GM18951 (cell line): ENCODE results near the gene ZNF276.
"Not testable (repeated sequence)": the region's sequence is repeated elsewhere in the genome, so short reads cannot be mapped to it uniquely, and the experiment has no call there.

Source experiments
- POLR2A ChIP-seq: IDR thresholded peaks from 4 replicates; pipeline ENCODE4 v1.6.1; 2011; ENCODE audit warnings: mild to moderate bottlenecking; ENCODE audit not compliant: insufficient read length, insufficient read depth; ENCODE audit errors: extremely low read depth
- in situ Hi-C: fragments of 300-500 bp; cut with MboI; formaldehyde crosslinking; loops from one replicate; pipeline ENCODE4 v1.12.0; 2022; ENCODE audit warnings: low sequenced_read_pairs, mixed read lengths, inconsistent platforms; ENCODE audit not compliant: unreplicated experiment

Gene ZNF276

GRCh38 chr16:89720813-89721545 lies at the start of gene ZNF276, which contains the start of gene VPS9D1:
Gene ZNF276 (plus strand): TSS chr16:89721537. CDS start chr16:89721641, 104 bp downstream.
Gene VPS9D1 (minus strand): TSS chr16:89720898. CDS start chr16:89720861, 37 bp downstream.
- in situ Hi-C loops: no loop called here
- peak; percentile 57 for TF ChIP-seq POLR2A

- in situ Hi-C loops: not testable (repeated sequence)
Measured at GRCh38 chr16:89671565-89671964, 49.8 kb upstream of the ZNF276 start.

- in situ Hi-C loops: no loop called here
Measured at GRCh38 chr16:89672177-89672941, 49.0 kb upstream of the ZNF276 start.

GRCh38 chr16:89678258-89678657 lies 43.1 kb upstream of the ZNF276 start:
- in situ Hi-C loops: no loop called here
- no peak for TF ChIP-seq POLR2A

More at GRCh38 chr16:89672177-89672941, 49.0 kb upstream of the ZNF276 start:
- TF ChIP-seq POLR2A: no peak

- in situ Hi-C loops: no loop called here
- no peak for TF ChIP-seq POLR2A
Measured at GRCh38 chr16:89685916-89686315, 35.4 kb upstream of the ZNF276 start.

- TF ChIP-seq POLR2A: peak; percentile 96
- in situ Hi-C loops: no loop called here
Measured at GRCh38 chr16:89686520-89687091, 34.7 kb upstream of the ZNF276 start, which contains the start of gene CDK10. Gene CDK10 (plus strand): TSS chr16:89686689. CDS start chr16:89686711, 22 bp downstream.

GRCh38 chr16:89687092-89687940 lies 34.0 kb upstream of the ZNF276 start:
- in situ Hi-C loops: no loop called here
- TF ChIP-seq POLR2A: no peak

GRCh38 chr16:89688395-89688794 lies 32.9 kb upstream of the ZNF276 start:
- in situ Hi-C loops: no loop called here
- TF ChIP-seq POLR2A: no peak

- in situ Hi-C loops: no loop called here
- no peak for TF ChIP-seq POLR2A
Measured at GRCh38 chr16:89689142-89689541, 32.2 kb upstream of the ZNF276 start.

- in situ Hi-C loops: not testable (repeated sequence)
Measured at GRCh38 chr16:89689621-89690020, 31.7 kb upstream of the ZNF276 start.

- in situ Hi-C loops: no loop called here
- no peak for TF ChIP-seq POLR2A
Measured at GRCh38 chr16:89690392-89690901, 30.9 kb upstream of the ZNF276 start.

GRCh38 chr16:89691231-89691985 lies 29.9 kb upstream of the ZNF276 start:
- TF ChIP-seq POLR2A: no peak
- in situ Hi-C loops: no loop called here
